GM18861 (cell line): Measurements from ENCODE around the gene NDUFB2.
"Not testable (repeated sequence)": the region's sequence is repeated elsewhere in the genome, so short reads cannot be mapped to it uniquely, and the experiment has no call there.

Experiments
- ATAC-seq: cut with Tn5 transposase; IDR thresholded peaks from one replicate; pipeline ENCODE4 v1.9.1; 2021; ENCODE audit not compliant: unreplicated experiment

NDUFB2 gene

GRCh38 chr7:140672382-140673062 lies 24.0 kb upstream of the NDUFB2 start, which contains the start of gene ADCK2:
Gene ADCK2, plus strand, starts transcription at chr7:140672945. Its CDS starts 386 bp downstream, at chr7:140673331.
- peak; percentile 18 for ATAC-seq

- ATAC-seq, result peak; percentile 42
Measured at GRCh38 chr7:140673063-140673773, 23.3 kb upstream of the NDUFB2 start.

- ATAC-seq, result no peak
Measured at GRCh38 chr7:140673774-140674155, 22.7 kb upstream of the NDUFB2 start.

- ATAC-seq, result no peak
Measured at GRCh38 chr7:140674356-140674800, 22.1 kb upstream of the NDUFB2 start.

- ATAC-seq, result no peak
Measured at GRCh38 chr7:140674899-140675701, 21.4 kb upstream of the NDUFB2 start.

- no peak for ATAC-seq
Measured at GRCh38 chr7:140675726-140676125, 20.8 kb upstream of the NDUFB2 start.

- peak; percentile 58 for ATAC-seq
Measured at GRCh38 chr7:140676306-140676705, 20.2 kb upstream of the NDUFB2 start.

GRCh38 chr7:140676956-140677355 lies 19.6 kb upstream of the NDUFB2 start:
- not testable (repeated sequence) for ATAC-seq

- no peak for ATAC-seq
Measured at GRCh38 chr7:140677496-140677895, 19.0 kb upstream of the NDUFB2 start.

- ATAC-seq, result no peak
Measured at GRCh38 chr7:140678081-140678815, 18.3 kb upstream of the NDUFB2 start.

- ATAC-seq, result no peak
Measured at GRCh38 chr7:140678816-140679130, 17.7 kb upstream of the NDUFB2 start.

- ATAC-seq, result no peak
Measured at GRCh38 chr7:140679186-140679585, 17.3 kb upstream of the NDUFB2 start.

GRCh38 chr7:140680886-140681285 lies 15.6 kb upstream of the NDUFB2 start:
- no peak for ATAC-seq

GRCh38 chr7:140681766-140682165 lies 14.7 kb upstream of the NDUFB2 start:
- no peak for ATAC-seq

- no peak for ATAC-seq
Measured at GRCh38 chr7:140683657-140684056, 12.9 kb upstream of the NDUFB2 start.

- ATAC-seq, result no peak
Measured at GRCh38 chr7:140684066-140684950, 12.2 kb upstream of the NDUFB2 start.

- no peak for ATAC-seq
Measured at GRCh38 chr7:140685407-140686087, 11.0 kb upstream of the NDUFB2 start.

GRCh38 chr7:140686921-140687320 lies 9.6 kb upstream of the NDUFB2 start:
- ATAC-seq, result no peak

GRCh38 chr7:140688341-140688740 lies 8.2 kb upstream of the NDUFB2 start:
- no peak for ATAC-seq
